Measurements from ENCODE around the gene RPN1. TPM values are rescaled to one million over a fixed set of nuclear protein-coding genes. Genes with fewer than 3 reads are reported as not detected.

RPN1 gene
- total and polyA plus RNA-seq, 11 donors = 55.4 to 290 (median 119) TPM

DNA sequence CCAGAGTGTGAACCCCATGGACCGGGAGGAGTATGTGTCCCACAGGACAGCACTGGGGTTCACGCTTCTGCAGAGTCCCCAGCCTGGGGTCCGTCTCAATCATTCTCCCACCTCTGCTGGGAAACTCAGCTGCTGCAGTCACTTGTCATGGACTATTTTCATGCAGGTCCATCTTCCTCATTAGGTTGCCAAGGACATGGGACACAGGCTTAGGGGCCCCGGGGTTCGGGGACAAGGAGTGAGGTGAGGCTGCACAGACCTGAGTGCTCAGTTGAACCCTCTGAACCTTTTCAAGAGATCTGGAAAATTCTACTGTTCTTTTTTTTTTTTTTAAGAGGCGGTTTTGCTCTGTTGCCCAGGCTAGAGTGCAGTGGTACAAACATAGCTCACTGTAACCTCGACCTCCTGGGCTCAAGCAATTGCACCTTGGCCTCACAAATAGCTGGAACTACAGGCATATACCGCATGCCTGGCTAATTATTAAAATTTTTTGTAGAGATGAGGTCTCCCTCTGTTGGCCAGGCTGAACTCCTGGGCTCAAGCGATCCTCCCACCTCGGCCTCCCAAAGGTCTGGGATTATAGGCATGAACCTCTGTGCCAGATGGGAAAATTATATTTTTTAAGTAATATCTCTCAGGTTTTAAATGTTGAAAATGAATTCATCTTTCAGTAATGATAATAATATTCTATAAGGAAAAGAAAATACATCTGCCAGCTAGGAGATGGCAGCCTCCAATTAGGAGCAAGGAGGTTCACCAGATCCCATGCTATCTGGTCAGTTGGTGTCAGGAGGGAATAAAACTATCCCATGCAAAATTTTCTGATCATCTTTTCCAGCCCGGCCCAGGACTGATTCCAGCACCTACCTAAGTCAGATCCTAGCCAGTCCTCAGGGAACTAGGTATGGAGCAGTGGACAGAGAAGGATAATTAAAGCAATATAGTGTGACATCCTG is 45.2 kb downstream of the RPN1 start:
- Histone ChIP-seq H3K4me1 (peaks cover 0 to 15% (median 7%) of the 10 kb centered on the region in 12 donors), H3K4me3 (no peak overlapping the region), H3K9me3 (no peaks in the 10 kb centered on the region), H3K27me3 (no peaks in the 10 kb centered on the region), H3K27ac (no peak overlapping the region), H3K36me3 (no peaks in the 10 kb centered on the region)
- no peak for ATAC-seq
- WGBS, 4 donors = 83 to 88% (median 87%) methylated on average over 11 of the region's 11 CpGs
- TF ChIP-seq CTCF (IDR thresholded peaks at IDR 0.05) (no peak), POLR2A (IDR thresholded peaks at IDR 0.05) (no peak)
- DNase-seq = no peak
- intact Hi-C loops (cut with DNase I) = loop anchor here (5.0 to 10.0 kb wide), 10 partner anchors 108 to 531 kb away; no protein-coding TSS in a partner anchor

DNA sequence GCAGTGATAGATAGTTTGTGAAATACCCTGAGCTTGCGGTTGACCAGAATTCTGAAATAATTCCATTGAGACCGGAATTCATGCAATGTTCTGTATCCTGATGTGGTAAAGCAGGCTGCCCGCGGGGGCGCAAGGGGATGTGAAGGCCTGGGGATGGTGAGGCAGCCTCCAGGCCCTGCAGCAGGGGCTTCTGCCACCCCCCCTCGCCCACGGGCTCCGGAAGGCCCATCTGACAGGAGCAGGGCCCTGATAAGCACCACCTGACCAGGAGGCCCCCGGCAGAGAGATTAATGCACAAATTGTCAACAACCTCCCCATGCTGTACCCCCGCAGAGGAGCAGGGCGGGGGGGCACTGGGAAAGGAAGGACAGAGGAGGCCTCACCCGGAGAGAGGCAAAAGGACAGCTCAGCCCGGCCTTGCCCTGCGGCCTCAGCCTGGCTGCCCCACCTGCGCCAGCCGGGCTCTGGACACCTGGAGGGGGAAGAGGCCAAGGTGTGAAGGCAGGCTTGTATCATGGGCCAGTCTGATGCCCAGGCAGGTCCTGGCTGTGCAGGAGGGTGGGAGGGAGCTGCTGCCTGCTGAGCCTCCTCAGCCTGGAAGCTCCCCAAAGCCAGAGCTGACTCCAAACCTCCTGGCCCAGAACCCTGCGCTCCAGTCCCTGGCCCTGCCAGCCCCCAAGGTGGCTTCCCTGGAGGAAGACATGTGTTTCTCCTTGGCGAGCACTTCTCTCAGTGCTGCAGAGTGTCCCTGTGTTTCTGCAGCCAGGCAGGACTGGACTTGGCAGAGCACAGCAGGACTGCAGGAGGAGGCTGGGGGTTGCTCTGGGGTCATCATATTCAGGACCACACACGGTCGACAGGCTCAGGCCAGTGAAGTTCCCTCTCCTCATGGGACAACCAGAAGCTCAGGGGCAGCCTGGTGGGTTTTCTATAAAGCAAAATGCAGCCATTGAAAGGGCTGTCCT is 46.5 kb downstream of the RPN1 start:
- Histone ChIP-seq H3K27me3 (no peaks in the 10 kb centered on the region), H3K4me3 (no peak overlapping the region), H3K27ac (no peak overlapping the region), H3K4me1 (peaks cover 0 to 15% (median 7%) of the 10 kb centered on the region in 12 donors), H3K9me3 (no peaks in the 10 kb centered on the region), H3K36me3 (no peaks in the 10 kb centered on the region)
- WGBS, 4 donors = 71 to 83% (median 80%) methylated on average over 12 to 20 of the region's 20 CpGs
- intact Hi-C loops (cut with DNase I) = loop anchor here in 7 of 10 donors (10.0 kb wide), 4 partner anchors 429 to 529 kb away; no protein-coding TSS in a partner anchor
- no peak for TF ChIP-seq CTCF (IDR thresholded peaks at IDR 0.05)
- no peak for TF ChIP-seq POLR2A (IDR thresholded peaks at IDR 0.05)
- no peak for ATAC-seq
- no peak for DNase-seq

DNA sequence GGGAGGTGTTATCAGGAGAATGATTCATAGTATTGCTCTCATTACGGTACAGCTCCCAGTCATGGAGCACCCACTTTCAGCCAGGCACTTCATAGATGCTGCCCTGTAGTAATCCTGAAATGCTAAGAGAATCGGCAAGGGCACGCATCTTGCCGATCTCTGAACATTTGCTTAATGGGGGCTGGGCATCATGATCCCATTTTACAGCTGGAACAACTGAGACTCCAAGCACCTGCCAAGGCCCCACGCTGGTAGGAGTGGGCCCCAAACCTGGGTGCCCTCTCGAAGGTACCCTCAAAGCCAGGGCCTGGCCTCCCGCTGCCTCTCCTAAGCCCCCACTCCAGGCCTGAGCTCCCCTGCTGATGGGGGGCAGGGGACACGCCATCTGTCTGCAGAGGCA is 47.3 kb downstream of the RPN1 start:
- intact Hi-C loops (cut with DNase I) = loop anchor here in 7 of 10 donors (10.0 kb wide), 4 partner anchors 429 to 529 kb away; no protein-coding TSS in a partner anchor
- 90 to 97% (median 93%) methylated on average over 8 of the region's 8 CpGs for WGBS, 4 donors
- H3K27me3 ChIP-seq = no peaks in the 10 kb centered on the region

More for the DNA sequence above, 47.3 kb downstream of the RPN1 start:
- Histone ChIP-seq H3K4me3 (no peak overlapping the region), H3K9me3 (no peaks in the 10 kb centered on the region), H3K27ac (no peak overlapping the region), H3K36me3 (no peaks in the 10 kb centered on the region), H3K4me1 (peaks cover 0 to 10% (median 7%) of the 10 kb centered on the region in 12 donors)
- no peak for DNase-seq
- no peak for ATAC-seq
- no peak for TF ChIP-seq POLR2A (IDR thresholded peaks at IDR 0.05)
- TF ChIP-seq CTCF (IDR thresholded peaks at IDR 0.05) = no peak

Data from heart left ventricle (tissue), 16 donors.